Epithelial cell of esophagus (primary cell): ENCODE measurements around the gene ACOX2.

Experiments used
- DNase-seq: peaks from one replicate; pipeline ENCODE4 v3.0.0; 2010; ENCODE audit warnings: low read depth
- H3K4me3 ChIP-seq: 2 replicates; pipeline ENCODE4 v1.5.1; 2011; ENCODE audit warnings: mild to moderate bottlenecking, low read length, control low read depth
- TF ChIP-seq, protein P1 (sequence below): IDR thresholded peaks from 2 replicates; pipeline ENCODE4 v1.5.1; 2011; ENCODE audit warnings: low read depth, mild to moderate bottlenecking, low read length, control low read depth, inconsistent platforms; ENCODE audit not compliant: insufficient read depth; ENCODE audit errors: missing control alignments

The ACOX2 gene

DNA sequence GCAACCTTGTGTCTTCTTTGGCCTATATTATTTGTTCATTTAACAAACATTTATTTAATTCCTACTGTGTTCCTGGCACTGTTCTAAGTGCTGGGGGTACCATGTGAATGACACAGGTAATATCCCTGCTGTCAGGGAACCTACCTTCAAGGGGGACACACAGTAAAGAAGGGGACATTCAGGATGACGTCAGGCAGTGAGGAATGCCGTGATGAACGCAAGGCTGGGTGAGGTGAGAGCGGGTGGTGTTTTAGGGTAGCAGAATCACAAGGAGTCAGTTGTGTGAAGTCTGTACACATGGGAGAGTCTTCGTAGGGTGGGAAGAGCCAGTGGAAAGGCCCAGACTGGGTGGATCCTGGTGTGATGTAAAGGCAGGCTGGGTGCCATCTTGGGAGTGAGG, 41.9 kb upstream of the ACOX2 start:
- no peak for DNase-seq
- TF ChIP-seq, protein P1, sequence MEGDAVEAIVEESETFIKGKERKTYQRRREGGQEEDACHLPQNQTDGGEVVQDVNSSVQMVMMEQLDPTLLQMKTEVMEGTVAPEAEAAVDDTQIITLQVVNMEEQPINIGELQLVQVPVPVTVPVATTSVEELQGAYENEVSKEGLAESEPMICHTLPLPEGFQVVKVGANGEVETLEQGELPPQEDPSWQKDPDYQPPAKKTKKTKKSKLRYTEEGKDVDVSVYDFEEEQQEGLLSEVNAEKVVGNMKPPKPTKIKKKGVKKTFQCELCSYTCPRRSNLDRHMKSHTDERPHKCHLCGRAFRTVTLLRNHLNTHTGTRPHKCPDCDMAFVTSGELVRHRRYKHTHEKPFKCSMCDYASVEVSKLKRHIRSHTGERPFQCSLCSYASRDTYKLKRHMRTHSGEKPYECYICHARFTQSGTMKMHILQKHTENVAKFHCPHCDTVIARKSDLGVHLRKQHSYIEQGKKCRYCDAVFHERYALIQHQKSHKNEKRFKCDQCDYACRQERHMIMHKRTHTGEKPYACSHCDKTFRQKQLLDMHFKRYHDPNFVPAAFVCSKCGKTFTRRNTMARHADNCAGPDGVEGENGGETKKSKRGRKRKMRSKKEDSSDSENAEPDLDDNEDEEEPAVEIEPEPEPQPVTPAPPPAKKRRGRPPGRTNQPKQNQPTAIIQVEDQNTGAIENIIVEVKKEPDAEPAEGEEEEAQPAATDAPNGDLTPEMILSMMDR, result no peak
- no peak overlapping the region for H3K4me3 ChIP-seq

DNA sequence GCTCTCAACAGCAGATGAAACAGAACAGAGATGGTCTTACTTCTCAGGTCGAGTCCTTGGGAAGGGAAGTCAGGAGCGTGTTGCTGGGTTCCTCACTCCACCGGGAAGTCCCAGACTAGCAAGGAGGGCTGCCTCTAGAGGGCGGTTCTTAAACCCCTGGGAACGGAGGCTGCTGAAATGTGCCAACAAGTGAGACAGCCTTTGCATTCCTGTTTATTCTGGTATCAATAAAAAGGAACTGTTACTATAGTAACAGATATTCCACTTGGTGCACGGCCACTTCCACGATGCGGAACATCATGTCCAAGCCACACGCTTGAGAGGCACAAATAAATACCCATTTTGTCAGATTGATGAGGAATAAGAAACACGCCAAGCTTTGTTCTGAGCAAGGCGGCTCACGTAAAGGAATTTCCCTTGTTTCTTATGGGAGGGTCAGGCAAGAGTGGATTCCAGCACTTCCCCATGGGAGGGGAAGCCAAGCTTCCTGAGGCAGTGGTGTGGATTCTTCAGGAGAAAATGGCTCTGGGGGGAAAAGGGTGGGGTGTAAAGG, 40.4 kb upstream of the ACOX2 start, which contains the start of gene FAM107A:
Gene FAM107A (minus strand): TSS at position 123 of the 553 bp plus-strand sequence. CDS start 7,531 bp downstream, outside the sequence.
- H3K4me3 ChIP-seq, result no peak within 1 kb of the TSS
- peak; percentile 38 for DNase-seq
- TF ChIP-seq, protein P1, result peak; percentile 21

DNA sequence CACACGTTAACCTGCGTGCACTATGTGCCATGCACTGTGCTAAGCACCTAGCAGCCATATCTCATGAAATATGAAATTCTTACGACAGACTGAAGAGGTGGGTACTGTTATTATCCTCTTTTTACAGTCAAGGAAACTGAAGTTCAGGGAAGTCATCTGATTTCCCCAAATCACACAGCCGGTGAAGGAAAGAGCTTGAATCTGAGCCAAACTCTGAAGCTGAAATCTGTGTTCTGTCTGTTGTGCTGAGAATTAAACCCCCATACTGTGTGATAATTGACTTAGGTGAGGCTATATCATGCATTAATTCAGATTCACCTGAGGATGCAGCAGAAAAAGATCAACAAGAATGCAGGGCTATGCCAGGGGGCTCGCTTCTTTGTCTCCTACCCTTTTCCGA, 39.7 kb upstream of the ACOX2 start:
- no peak overlapping the region for H3K4me3 ChIP-seq
- DNase-seq, result no peak
- TF ChIP-seq, protein P1, result no peak

DNA sequence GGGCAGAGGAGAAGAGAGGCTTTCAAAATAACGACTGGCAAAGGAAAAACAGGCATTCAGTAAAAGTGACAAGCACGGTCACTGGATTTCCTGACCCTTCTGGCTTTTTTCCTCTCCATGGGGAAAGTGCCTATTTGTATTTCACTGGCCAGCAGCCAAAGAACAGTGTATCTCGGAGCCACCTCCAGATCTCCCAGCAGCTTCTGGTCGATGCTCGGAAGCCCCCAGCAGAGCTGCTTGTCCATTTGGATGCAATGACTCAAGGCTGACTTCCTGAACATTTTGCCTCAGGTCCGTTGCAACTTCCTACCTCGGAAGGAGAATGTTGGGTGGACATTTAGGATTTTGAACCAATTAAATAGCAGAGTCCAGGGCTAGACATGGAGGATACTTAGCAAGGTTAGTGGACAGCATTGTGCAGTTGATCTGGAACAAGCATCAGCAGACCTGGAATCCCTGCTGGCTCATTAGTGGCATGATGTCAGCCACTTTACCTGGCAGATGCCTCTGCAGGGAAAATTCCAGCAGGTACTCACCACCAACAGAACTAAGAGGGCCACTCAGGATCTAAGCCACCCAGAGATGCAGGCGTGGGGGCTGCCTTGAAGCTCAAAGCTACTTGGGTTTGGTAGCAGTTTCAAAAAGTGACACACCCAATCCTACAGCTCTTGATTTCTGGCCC, 39.1 kb upstream of the ACOX2 start:
- TF ChIP-seq, protein P1, result no peak
- DNase-seq, result no peak
- H3K4me3 ChIP-seq, result no peak overlapping the region

DNA sequence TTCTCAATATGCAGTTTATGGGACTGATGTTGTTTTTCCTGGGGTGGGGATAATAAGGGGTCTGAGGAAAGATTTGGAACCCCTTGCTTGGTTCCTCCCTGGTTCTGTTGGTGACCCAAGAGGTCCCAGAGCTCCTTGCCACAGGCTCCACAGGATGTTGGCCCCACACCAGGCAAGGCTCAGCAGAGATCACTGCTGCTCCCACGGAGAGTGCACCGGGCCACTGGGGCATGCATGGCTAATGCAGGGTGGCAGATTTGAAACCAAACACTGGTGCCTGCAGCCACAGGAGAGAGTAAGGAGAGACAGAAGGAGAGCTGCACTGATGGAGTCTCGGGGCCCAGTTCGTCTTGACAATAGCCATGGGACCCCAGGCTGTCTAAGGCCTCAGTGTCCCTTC, 37.7 kb upstream of the ACOX2 start:
- no peak for DNase-seq
- H3K4me3 ChIP-seq, result no peak overlapping the region
- TF ChIP-seq, protein P1, result no peak

DNA sequence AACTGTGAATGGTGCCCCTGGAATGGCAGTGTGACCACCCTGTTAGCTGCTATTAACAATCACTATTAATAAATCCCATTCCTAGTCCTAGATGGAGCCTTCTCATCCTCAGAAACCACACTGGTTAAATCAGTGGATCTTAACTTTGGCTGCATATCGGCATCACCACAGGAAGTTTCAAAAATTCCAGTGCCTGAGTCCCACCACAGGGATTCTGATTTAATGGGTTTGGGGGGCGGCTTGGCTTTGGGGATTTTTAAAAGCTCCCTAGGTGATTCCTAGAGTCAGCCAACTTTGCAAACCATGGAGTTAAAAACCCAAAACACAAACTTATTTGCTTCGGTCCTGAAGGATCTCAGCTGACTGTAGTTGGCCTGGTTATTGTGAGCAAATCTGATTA, 37.1 kb upstream of the ACOX2 start:
- DNase-seq, result no peak
- no peak overlapping the region for H3K4me3 ChIP-seq
- TF ChIP-seq, protein P1, result no peak

DNA sequence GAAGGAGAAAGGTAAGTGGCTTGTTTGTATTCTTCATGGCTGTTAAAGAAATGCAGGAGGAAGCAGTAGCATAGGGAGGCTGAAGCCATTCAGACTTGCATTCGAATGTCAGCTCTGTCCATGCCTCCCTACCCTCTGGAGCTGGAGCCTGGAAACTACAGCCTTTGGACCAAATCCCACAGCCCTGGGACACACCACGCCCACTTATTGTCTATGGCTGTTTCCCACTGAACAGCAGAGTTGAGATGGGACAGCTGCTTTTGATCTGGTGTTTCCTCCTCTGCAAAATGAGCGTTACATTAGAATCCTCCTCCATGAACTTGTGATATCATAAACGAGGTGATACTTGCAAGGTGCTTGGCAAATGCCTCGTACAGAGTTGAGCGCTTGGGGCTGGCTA, 36.6 kb upstream of the ACOX2 start:
- no peak overlapping the region for H3K4me3 ChIP-seq
- TF ChIP-seq, protein P1, result no peak
- DNase-seq, result no peak
